Measurements from ENCODE around the gene ZNF423. TPM values are rescaled to one million over a fixed set of nuclear protein-coding genes. Genes with fewer than 3 reads are reported as not detected.

The ZNF423 gene
- total RNA-seq, 3 donors from 2014 or later (not counting 1 experiment from before 2014, with no cell fraction given) = not detected

DNA sequence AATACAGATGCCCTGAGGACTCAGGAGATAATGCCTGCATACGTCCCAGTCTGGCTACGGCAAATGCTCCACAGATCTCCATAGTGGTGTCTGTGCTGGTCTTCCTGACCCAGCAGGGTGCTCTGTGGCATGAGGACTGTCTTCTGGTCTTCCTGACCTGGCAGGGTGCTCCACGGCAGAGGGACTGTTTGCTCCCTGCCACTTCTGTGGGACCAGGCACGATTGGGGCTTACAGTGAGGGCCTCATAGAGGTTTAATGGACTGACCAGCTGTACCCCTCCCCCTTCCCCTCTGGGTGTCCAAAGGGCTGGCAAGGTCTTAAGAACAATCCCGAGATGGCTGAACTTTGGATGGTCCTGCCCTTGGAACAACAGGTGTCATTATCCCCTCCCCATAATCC lies 359.3 kb downstream of the ZNF423 start:
- Mint-ChIP-seq H3K4me3 (no peak overlapping the region), H3K9me3 (no peaks in the 10 kb centered on the region), H3K27ac (no peak overlapping the region), H3K27me3 (ENCODE audit: low read depth in 2 of 2) (no peaks in the 10 kb centered on the region), H3K36me3 (no peaks in the 10 kb centered on the region), H3K4me1 (no peaks in the 10 kb centered on the region)
- ATAC-seq = no peak
- intact Hi-C loops (cut with micrococcal nuclease) = no loop called here
- Histone ChIP-seq H3K4me3 (ENCODE audit: low read length) (no peak overlapping the region), H3K36me3 (ENCODE audit: control insufficient read depth, insufficient read depth, low read length) (no peaks in the 10 kb centered on the region), H3K27me3 (ENCODE audit: control insufficient read depth, insufficient read depth, low read length) (no peaks in the 10 kb centered on the region), H3K4me1 (ENCODE audit: control insufficient read depth, insufficient read depth, low read length) (peaks cover 4% of the 10 kb centered on the region), H3K9me3 (ENCODE audit: control insufficient read depth, insufficient read depth, low read length) (no peaks in the 10 kb centered on the region), H3K27ac (ENCODE audit: low read length) (no peak overlapping the region)
- no peak for DNase-seq
- WGBS (ENCODE audit: insufficient coverage) = 94% methylated on average over 5 of the region's 5 CpGs
- TF ChIP-seq, protein P1, sequence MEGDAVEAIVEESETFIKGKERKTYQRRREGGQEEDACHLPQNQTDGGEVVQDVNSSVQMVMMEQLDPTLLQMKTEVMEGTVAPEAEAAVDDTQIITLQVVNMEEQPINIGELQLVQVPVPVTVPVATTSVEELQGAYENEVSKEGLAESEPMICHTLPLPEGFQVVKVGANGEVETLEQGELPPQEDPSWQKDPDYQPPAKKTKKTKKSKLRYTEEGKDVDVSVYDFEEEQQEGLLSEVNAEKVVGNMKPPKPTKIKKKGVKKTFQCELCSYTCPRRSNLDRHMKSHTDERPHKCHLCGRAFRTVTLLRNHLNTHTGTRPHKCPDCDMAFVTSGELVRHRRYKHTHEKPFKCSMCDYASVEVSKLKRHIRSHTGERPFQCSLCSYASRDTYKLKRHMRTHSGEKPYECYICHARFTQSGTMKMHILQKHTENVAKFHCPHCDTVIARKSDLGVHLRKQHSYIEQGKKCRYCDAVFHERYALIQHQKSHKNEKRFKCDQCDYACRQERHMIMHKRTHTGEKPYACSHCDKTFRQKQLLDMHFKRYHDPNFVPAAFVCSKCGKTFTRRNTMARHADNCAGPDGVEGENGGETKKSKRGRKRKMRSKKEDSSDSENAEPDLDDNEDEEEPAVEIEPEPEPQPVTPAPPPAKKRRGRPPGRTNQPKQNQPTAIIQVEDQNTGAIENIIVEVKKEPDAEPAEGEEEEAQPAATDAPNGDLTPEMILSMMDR (IDR thresholded peaks at IDR 0.05) = no peak

- Mint-ChIP-seq H3K27me3 (ENCODE audit: low read depth in 2 of 2) (no peaks in the 10 kb centered on the region), H3K27ac (no peak overlapping the region), H3K4me1 (no peaks in the 10 kb centered on the region), H3K4me3 (no peak overlapping the region), H3K36me3 (no peaks in the 10 kb centered on the region), H3K9me3 (no peaks in the 10 kb centered on the region)
- Histone ChIP-seq H3K4me1 (ENCODE audit: control insufficient read depth, insufficient read depth, low read length) (peaks cover 4% of the 10 kb centered on the region), H3K27me3 (ENCODE audit: control insufficient read depth, insufficient read depth, low read length) (no peaks in the 10 kb centered on the region), H3K9me3 (ENCODE audit: control insufficient read depth, insufficient read depth, low read length) (no peaks in the 10 kb centered on the region), H3K27ac (ENCODE audit: low read length) (no peak overlapping the region), H3K4me3 (ENCODE audit: low read length) (no peak overlapping the region), H3K36me3 (ENCODE audit: control insufficient read depth, insufficient read depth, low read length) (no peaks in the 10 kb centered on the region)
- no peak for ATAC-seq
- WGBS (ENCODE audit: insufficient coverage) = 84% methylated on average over 10 of the region's 10 CpGs
- TF ChIP-seq, protein P1 (IDR thresholded peaks at IDR 0.05) = no peak
- no peak for DNase-seq
- intact Hi-C loops (cut with micrococcal nuclease) = no loop called here
These were observed 360.1 kb downstream of the ZNF423 start for GRCh38 chr16:49495596-49496355.

DNA sequence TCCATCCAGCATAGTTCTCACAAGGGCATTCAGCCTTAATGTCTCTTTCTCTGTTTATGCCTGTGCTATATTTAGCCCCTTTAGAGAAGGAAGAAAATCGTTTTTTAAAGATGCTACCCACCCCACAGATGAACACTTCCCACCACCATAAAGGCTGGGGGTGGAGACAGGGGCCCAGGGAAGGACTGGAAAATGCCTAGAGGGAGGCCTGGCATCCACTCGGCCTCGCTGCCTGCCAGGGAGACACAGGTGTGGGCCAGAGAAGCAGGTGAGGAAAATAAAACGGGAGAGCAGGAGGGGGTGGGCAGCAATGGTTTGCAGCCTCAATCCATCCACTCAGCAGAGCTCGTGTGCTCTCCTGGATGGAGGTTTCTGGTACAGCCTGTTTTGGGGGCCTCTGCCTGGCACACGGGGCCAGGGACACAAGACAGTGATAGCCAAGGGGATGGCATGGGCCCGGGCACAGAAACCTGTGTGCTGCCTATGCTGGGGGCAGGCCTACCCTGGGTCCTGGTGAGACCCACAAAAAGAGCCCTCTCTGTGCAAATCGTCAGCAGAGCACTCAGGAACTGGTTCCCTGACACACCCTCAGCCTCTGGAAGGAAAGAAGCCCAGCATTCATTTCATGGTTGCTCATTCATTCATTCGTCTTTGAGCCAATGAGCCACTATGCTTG lies 360.9 kb downstream of the ZNF423 start:
- Mint-ChIP-seq H3K27ac (no peak overlapping the region), H3K9me3 (no peaks in the 10 kb centered on the region), H3K36me3 (no peaks in the 10 kb centered on the region), H3K4me1 (no peaks in the 10 kb centered on the region), H3K4me3 (no peak overlapping the region), H3K27me3 (ENCODE audit: low read depth in 2 of 2) (no peaks in the 10 kb centered on the region)
- DNase-seq (no peak), ATAC-seq (no peak)
- Histone ChIP-seq H3K4me3 (ENCODE audit: low read length) (no peak overlapping the region), H3K27ac (ENCODE audit: low read length) (no peak overlapping the region), H3K4me1 (ENCODE audit: control insufficient read depth, insufficient read depth, low read length) (peaks cover 4% of the 10 kb centered on the region), H3K36me3 (ENCODE audit: control insufficient read depth, insufficient read depth, low read length) (no peaks in the 10 kb centered on the region), H3K27me3 (ENCODE audit: control insufficient read depth, insufficient read depth, low read length) (no peaks in the 10 kb centered on the region), H3K9me3 (ENCODE audit: control insufficient read depth, insufficient read depth, low read length) (no peaks in the 10 kb centered on the region)
- WGBS (ENCODE audit: insufficient coverage) = 63% methylated on average over 8 of the region's 9 CpGs
- intact Hi-C loops (cut with micrococcal nuclease) = no loop called here
- TF ChIP-seq, protein P1 (IDR thresholded peaks at IDR 0.05) = no peak
